A549 (cell line): Measurements from ENCODE around the gene HIVEP1. TPM values are rescaled to one million over a fixed set of nuclear protein-coding genes. Genes with fewer than 3 reads are reported as not detected.

Experiments
- ATAC-seq, 2 experiments: fragments of 200-7000 bp in 1 of 2; fragments of >200 bp in 1 of 2; cut with Nextera tagmentation in 1 of 2; cut with Tn5 transposase in 1 of 2; 3 replicates each; pipeline versions ENCODE4 v1.8.0 to v1.9.1; 2018 to 2020; ENCODE audit warnings: mild to moderate bottlenecking in 1 of 2, moderate library complexity in 1 of 2
- CTCF ChIA-PET: fragments of 300-600 bp; sonication (Branson Sonifier 250); formaldehyde crosslinking; extraction: SDS; loops from one replicate; lab custom pipeline; 2021; ENCODE audit warnings: antibody characterized with exemption, inconsistent platforms; lab: Yijun Ruan, JAX
- POLR2A ChIA-PET: fragments of 350-600 bp; formaldehyde crosslinking; extraction: SDS; loops from one replicate; lab custom pipeline; 2021; ENCODE audit warnings: antibody characterized with exemption, inconsistent platforms; lab: Yijun Ruan, JAX
- DNase-seq, 2 experiments: peaks; one replicate each; pipeline versions ENCODE4 v3.0.0 to v3.0.0-alpha.2; 2011 to 2016; ENCODE audit warnings: low read depth in 1 of 2, low spot score in 1 of 2
- FAIRE-seq: peaks from 2 replicates; lab custom pipeline; 2011; peaks lifted over from hg19 to GRCh38; lab: Jason Lieb, UNC
- H3K27ac ChIP-seq, 2 experiments: fragments of >200 bp; sonication (Bioruptor Twin); formaldehyde crosslinking; 3 replicates each; pipeline ENCODE4 v1.5.1; 2016 to 2017
- H3K4me1 ChIP-seq: fragments of >200 bp; sonication (Bioruptor Twin); formaldehyde crosslinking; 3 replicates; pipeline ENCODE4 v1.6.1; 2016
- H3K4me2 ChIP-seq: fragments of >200 bp; sonication (Bioruptor Twin); formaldehyde crosslinking; 3 replicates; pipeline ENCODE4 v1.6.1; 2016
- H3K4me3 ChIP-seq: fragments of >200 bp; sonication (Bioruptor Twin); formaldehyde crosslinking; 3 replicates; pipeline ENCODE4 v1.5.1; 2016
- H3K9me3 ChIP-seq: fragments of >200 bp; sonication (Bioruptor Twin); formaldehyde crosslinking; 3 replicates; pipeline ENCODE4 v1.6.1; 2016
- CBX2 ChIP-seq: fragments of 200-600 bp; sonication (generic); IDR thresholded peaks from 2 replicates; pipeline ENCODE4 v1.6.1; 2016; ENCODE audit warnings: low read depth, mild to moderate bottlenecking, borderline replicate concordance
- CBX8 ChIP-seq: fragments of 200-600 bp; sonication (generic); IDR thresholded peaks from 2 replicates; pipeline ENCODE4 v1.6.1; 2016
- CEBPB ChIP-seq, 2 experiments: fragments of >200 bp in 1 of 2; sonication (Bioruptor Twin) in 1 of 2; formaldehyde crosslinking in 1 of 2; IDR thresholded peaks; 2 replicates each; pipeline ENCODE4 v1.6.1; 2012 to 2016
- CHD2 ChIP-seq: fragments of 150-350 bp; IDR thresholded peaks from 2 replicates; pipeline ENCODE4 v1.6.1; 2014; ENCODE audit warnings: low read length; ENCODE audit not compliant: partially characterized antibody
- CHD4 ChIP-seq: fragments of 200-600 bp; sonication (generic); IDR thresholded peaks from 2 replicates; pipeline ENCODE4 v1.6.1; 2016; ENCODE audit warnings: antibody characterized with exemption, mild to moderate bottlenecking, borderline replicate concordance
- EHF ChIP-seq: fragments of 250-450 bp; sonication (Bioruptor Pico); IDR thresholded peaks from 2 replicates; pipeline ENCODE4 v1.5.0; 2020; ENCODE audit warnings: mild to moderate bottlenecking
- ESRRA ChIP-seq: fragments of 150-350 bp; IDR thresholded peaks from 2 replicates; pipeline ENCODE4 v1.6.1; 2014; ENCODE audit warnings: mild to moderate bottlenecking, low read length, borderline replicate concordance
- FOSL2 ChIP-seq, 2 experiments: fragments of 450-650 bp in 1 of 2; fragments of >200 bp in 1 of 2; sonication (Bioruptor Twin) in 1 of 2; formaldehyde crosslinking; IDR thresholded peaks; 2 replicates each; pipeline versions ENCODE4 v1.5.0 to v1.6.1; 2016 to 2020; ENCODE audit warnings: mild to moderate bottlenecking in 1 of 2, moderate library complexity in 1 of 2
- GATA3 ChIP-seq: IDR thresholded peaks from 2 replicates; pipeline ENCODE4 v1.6.1; 2012; ENCODE audit warnings: borderline replicate concordance
- HDAC2 ChIP-seq: fragments of 200-600 bp; sonication (generic); IDR thresholded peaks from 2 replicates; pipeline ENCODE4 v1.6.1; 2016
- HEYL ChIP-seq: fragments of 250-450 bp; sonication (Bioruptor Pico); IDR thresholded peaks from 2 replicates; pipeline ENCODE4 v1.8.0; 2021; ENCODE audit warnings: mild to moderate bottlenecking, moderate library complexity
- HOXA7 ChIP-seq: fragments of 250-450 bp; sonication (Bioruptor Pico); IDR thresholded peaks from 2 replicates; pipeline ENCODE4 v1.5.0; 2020; ENCODE audit warnings: mild to moderate bottlenecking, moderate library complexity
- HOXB13 ChIP-seq: fragments of 250-450 bp; sonication (Bioruptor Pico); IDR thresholded peaks from 2 replicates; pipeline ENCODE4 v1.5.0; 2020; ENCODE audit warnings: low read depth, mild to moderate bottlenecking, moderate library complexity
- JUN ChIP-seq, 2 experiments: fragments of >200 bp; sonication (Bioruptor Twin); formaldehyde crosslinking; IDR thresholded peaks; 2 replicates in 1 of 2; 3 replicates in 1 of 2; pipeline ENCODE4 v1.6.1; 2016 to 2017
- KDM1A ChIP-seq: fragments of 200-600 bp; sonication (generic); IDR thresholded peaks from 2 replicates; pipeline ENCODE4 v1.6.1; 2016; ENCODE audit warnings: low read depth, mild to moderate bottlenecking
- KDM5A ChIP-seq: fragments of 200-600 bp; sonication (generic); IDR thresholded peaks from 2 replicates; pipeline ENCODE4 v1.6.1; 2016; ENCODE audit warnings: antibody characterized with exemption, mild to moderate bottlenecking
- PHF8 ChIP-seq: fragments of 200-600 bp; sonication (generic); IDR thresholded peaks from 2 replicates; pipeline ENCODE4 v1.6.1; 2016; ENCODE audit warnings: low read depth, mild to moderate bottlenecking, antibody characterized with exemption, moderate library complexity, borderline replicate concordance
- POLR2A ChIP-seq: IDR thresholded peaks from 2 replicates; pipeline ENCODE4 v1.6.1; 2012; ENCODE audit warnings: mild to moderate bottlenecking, low read length
- POLR2AphosphoS2 ChIP-seq: conservative IDR thresholded peaks from 2 replicates; pipeline ENCODE4 v1.6.1; 2012; ENCODE audit warnings: low read length, improper control_type of control experiment, inconsistent platforms
- RFX5 ChIP-seq: fragments of 450-650 bp; IDR thresholded peaks from 2 replicates; pipeline ENCODE4 v1.7.1; 2014; ENCODE audit warnings: antibody characterized with exemption, mild to moderate bottlenecking, moderate library complexity
- SMC3 ChIP-seq: fragments of >200 bp; sonication (Bioruptor Twin); formaldehyde crosslinking; IDR thresholded peaks from 3 replicates; pipeline ENCODE4 v1.6.1; 2018; ENCODE audit warnings: inconsistent platforms
- SREBF2 ChIP-seq: fragments of 450-650 bp; IDR thresholded peaks from 2 replicates; pipeline ENCODE4 v1.6.1; 2014; ENCODE audit warnings: mild to moderate bottlenecking, moderate library complexity
- TP53 ChIP-seq: fragments of 250-450 bp; sonication (Bioruptor Pico); IDR thresholded peaks from 2 replicates; pipeline ENCODE4 v1.5.0; 2021; ENCODE audit warnings: mild to moderate bottlenecking, moderate library complexity
- ZNF302 ChIP-seq: fragments of 250-450 bp; sonication (Bioruptor Pico); IDR thresholded peaks from 2 replicates; pipeline ENCODE4 v1.9.0; 2021; ENCODE audit warnings: inconsistent platforms, mild to moderate bottlenecking, moderate library complexity
- WGBS: methylation state at CpG from one replicate; pipeline ENCODE4 v1.1.6; 2017; ENCODE audit errors: missing lambda C conversion rate; 5-methylcytosine and 5-hydroxymethylcytosine counted together
- polyA plus RNA-seq, 4 experiments: library from polyadenylated mRNA; depleted of rRNA in 3 of 4; stranded (reverse); fragments of >200 nt; fragmentation: RNase III in 1 of 4; extraction: RNeasy Plus Mini Kit Qiagen cat#74134 plus additional on column Dnase treatment in 1 of 4; gene quantifications; 2 replicates in 3 of 4; 3 replicates in 1 of 4; pipeline ENCODE4 v1.2.3, GENCODE V29; 2011 to 2017
- TF ChIP-seq, protein P1 (sequence below): IDR thresholded peaks from 2 replicates; pipeline ENCODE4 v1.6.1; 2012
- TF ChIP-seq, protein P2 (sequence below): fragments of >200 bp; sonication (Bioruptor Twin); formaldehyde crosslinking; IDR thresholded peaks from 2 replicates; pipeline ENCODE4 v1.6.1; 2016
- TF ChIP-seq, protein P3 (sequence below): IDR thresholded peaks from 2 replicates; pipeline ENCODE4 v1.6.1; 2012; ENCODE audit warnings: low read depth, borderline replicate concordance
- TF ChIP-seq, protein P4 (sequence below): fragments of >200 bp; sonication (Bioruptor Twin); formaldehyde crosslinking; IDR thresholded peaks from 3 replicates; pipeline ENCODE4 v1.6.1; 2016
- TF ChIP-seq, protein P5 (sequence below): IDR thresholded peaks from 2 replicates; pipeline ENCODE4 v1.6.1; 2012

HIVEP1 gene
- polyA plus RNA-seq, 2 of the 4 experiments (the other 2 are of a cell fraction): 5.8 to 10.5 TPM

DNA sequence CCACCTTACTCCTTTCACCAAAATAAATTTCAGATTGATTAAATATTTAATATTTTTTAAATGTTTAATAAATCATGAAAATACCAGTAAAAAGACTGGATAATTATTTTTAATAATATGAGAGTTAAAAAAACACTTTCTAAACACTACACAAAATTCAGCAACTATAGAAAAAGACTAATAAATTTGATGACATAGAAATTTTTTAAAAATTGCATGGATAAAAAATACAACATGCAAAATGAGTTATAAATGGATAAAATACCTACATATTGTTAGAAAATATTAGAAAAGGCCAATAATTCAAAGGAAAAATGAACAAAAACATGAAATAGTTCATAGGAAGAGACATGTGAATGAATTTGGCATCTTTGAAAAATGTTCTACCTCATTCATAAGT is 177.0 kb downstream of the HIVEP1 start:
- Histone ChIP-seq H3K4me1 (no peaks in the 10 kb centered on the region), H3K27ac (no peak overlapping the region), H3K4me3 (no peak overlapping the region), H3K4me2 (no peak overlapping the region), H3K9me3 (no peaks in the 10 kb centered on the region)
- TF ChIP-seq, protein P1, sequence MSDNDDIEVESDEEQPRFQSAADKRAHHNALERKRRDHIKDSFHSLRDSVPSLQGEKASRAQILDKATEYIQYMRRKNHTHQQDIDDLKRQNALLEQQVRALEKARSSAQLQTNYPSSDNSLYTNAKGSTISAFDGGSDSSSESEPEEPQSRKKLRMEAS: no peak
- TF ChIP-seq CHD2 (no peak), GATA3 (no peak), HOXB13 (CRISPR knock-in tag) (no peak), CHD4 (no peak), CEBPB (IDR thresholded peaks at IDR 0.05) (no peak), RFX5 (no peak), EHF (no peak), POLR2A (no peak), HOXA7 (CRISPR knock-in tag) (no peak), CBX2 (no peak), POLR2AphosphoS2 (no peak), CBX8 (no peak), JUN (IDR thresholded peaks at IDR 0.05) (no peak), TP53 (CRISPR knock-in tag) (no peak), SREBF2 (no peak), ZNF302 (CRISPR knock-in tag) (no peak), SMC3 (no peak)
- TF ChIP-seq, protein P2, sequence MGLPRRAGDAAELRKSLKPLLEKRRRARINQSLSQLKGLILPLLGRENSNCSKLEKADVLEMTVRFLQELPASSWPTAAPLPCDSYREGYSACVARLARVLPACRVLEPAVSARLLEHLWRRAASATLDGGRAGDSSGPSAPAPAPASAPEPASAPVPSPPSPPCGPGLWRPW: no peak
- TF ChIP-seq, protein P3, sequence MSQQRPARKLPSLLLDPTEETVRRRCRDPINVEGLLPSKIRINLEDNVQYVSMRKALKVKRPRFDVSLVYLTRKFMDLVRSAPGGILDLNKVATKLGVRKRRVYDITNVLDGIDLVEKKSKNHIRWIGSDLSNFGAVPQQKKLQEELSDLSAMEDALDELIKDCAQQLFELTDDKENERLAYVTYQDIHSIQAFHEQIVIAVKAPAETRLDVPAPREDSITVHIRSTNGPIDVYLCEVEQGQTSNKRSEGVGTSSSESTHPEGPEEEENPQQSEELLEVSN: no peak
- FAIRE-seq (no peak), ATAC-seq (no peak), DNase-seq (no peak)
- ChIA-PET POLR2A (no interaction called here), CTCF (no interaction called here)

DNA sequence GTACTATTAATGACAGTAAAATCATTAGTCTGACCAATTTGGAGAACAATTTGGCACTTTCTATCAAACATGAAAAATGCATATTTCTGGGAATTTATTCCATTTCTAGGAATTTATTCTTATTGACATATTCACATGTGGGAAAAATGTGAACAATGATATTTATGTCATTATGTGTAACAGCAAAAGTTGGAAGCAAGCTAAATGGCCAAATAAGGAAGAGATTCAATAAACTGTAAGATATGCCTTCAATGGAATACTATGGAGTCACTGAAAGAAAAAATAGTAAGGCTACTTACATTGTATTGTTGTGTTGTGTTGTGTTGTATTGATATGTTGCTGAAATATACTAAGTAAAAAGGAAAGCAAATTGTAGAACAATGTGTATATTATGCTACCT is 177.5 kb downstream of the HIVEP1 start:
- Histone ChIP-seq H3K27ac (no peak overlapping the region), H3K4me3 (no peak overlapping the region), H3K9me3 (no peaks in the 10 kb centered on the region), H3K4me1 (no peaks in the 10 kb centered on the region), H3K4me2 (no peak overlapping the region)
- ATAC-seq: no peak
- TF ChIP-seq HOXB13 (CRISPR knock-in tag): no peak
- no peak for DNase-seq
- CTCF ChIA-PET: no interaction called here
- FAIRE-seq: peak; percentile 43
- POLR2A ChIA-PET: no interaction called here

DNA sequence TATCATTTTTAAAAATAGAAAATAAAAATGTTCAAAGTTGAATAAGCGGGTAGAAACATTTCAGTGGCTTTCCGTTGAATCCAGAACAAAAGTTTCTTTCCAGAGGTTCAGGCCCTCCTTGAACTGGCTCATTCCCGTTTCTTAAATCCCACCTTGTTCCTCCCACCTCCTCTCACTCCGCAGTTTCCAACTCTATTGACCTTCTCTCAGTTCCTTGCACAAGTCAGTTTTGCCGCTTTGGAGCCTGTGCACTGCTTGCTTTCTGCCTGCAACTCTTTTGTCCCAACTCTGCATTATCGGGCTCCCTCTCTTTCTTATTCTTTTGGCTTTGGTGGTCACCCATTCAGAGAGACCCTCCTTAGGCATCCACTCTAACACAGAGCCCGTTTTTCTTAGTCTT is 178.1 kb downstream of the HIVEP1 start:
- H3K9me3 ChIP-seq: no peaks in the 10 kb centered on the region
- FAIRE-seq (no peak), DNase-seq (no peak), ATAC-seq (no peak)
- no peak overlapping the region for H3K4me3 ChIP-seq
- no peak overlapping the region for H3K27ac ChIP-seq
- no peaks in the 10 kb centered on the region for H3K4me1 ChIP-seq
- CTCF ChIA-PET: interaction anchor here (0.8 kb wide), 1 partner anchor 605 kb away, joined by 4 read pairs; no protein-coding TSS in a partner anchor
- no peak for TF ChIP-seq HDAC2
- TF ChIP-seq, protein P2: no peak
- TF ChIP-seq, protein P1: no peak
- no peak for TF ChIP-seq KDM1A
- no peak for TF ChIP-seq TP53 (CRISPR knock-in tag)
- no peak for TF ChIP-seq CHD2
- TF ChIP-seq, protein P4, sequence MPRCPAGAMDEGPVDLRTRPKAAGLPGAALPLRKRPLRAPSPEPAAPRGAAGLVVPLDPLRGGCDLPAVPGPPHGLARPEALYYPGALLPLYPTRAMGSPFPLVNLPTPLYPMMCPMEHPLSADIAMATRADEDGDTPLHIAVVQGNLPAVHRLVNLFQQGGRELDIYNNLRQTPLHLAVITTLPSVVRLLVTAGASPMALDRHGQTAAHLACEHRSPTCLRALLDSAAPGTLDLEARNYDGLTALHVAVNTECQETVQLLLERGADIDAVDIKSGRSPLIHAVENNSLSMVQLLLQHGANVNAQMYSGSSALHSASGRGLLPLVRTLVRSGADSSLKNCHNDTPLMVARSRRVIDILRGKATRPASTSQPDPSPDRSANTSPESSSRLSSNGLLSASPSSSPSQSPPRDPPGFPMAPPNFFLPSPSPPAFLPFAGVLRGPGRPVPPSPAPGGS: no peak
- no peak for TF ChIP-seq KDM5A
- TF ChIP-seq, protein P3: no peak
- TF ChIP-seq PHF8: no peak
- no peak for TF ChIP-seq ESRRA
- TF ChIP-seq ZNF302 (CRISPR knock-in tag): no peak
- TF ChIP-seq, protein P5, sequence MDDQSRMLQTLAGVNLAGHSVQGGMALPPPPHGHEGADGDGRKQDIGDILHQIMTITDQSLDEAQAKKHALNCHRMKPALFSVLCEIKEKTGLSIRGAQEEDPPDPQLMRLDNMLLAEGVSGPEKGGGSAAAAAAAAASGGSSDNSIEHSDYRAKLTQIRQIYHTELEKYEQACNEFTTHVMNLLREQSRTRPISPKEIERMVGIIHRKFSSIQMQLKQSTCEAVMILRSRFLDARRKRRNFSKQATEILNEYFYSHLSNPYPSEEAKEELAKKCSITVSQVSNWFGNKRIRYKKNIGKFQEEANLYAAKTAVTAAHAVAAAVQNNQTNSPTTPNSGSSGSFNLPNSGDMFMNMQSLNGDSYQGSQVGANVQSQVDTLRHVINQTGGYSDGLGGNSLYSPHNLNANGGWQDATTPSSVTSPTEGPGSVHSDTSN: no peak
- no peak for TF ChIP-seq CEBPB (IDR thresholded peaks at IDR 0.05)
- TF ChIP-seq HOXB13 (CRISPR knock-in tag): no peak
- no peak for TF ChIP-seq FOSL2 (IDR thresholded peaks at IDR 0.05)
- TF ChIP-seq FOSL2 (CRISPR knock-in tag; IDR thresholded peaks at IDR 0.05): no peak
- TF ChIP-seq RFX5: no peak
- no peak for TF ChIP-seq CBX8
- no peak for TF ChIP-seq HEYL
- POLR2A ChIA-PET: no interaction called here
- no peak overlapping the region for H3K4me2 ChIP-seq
- whole genome bisulfite sequencing: 88% methylated on average over 7 of the region's 7 CpGs
